ENCODE measurements around the gene MALRD1.

- TF ChIP-seq, protein P1, sequence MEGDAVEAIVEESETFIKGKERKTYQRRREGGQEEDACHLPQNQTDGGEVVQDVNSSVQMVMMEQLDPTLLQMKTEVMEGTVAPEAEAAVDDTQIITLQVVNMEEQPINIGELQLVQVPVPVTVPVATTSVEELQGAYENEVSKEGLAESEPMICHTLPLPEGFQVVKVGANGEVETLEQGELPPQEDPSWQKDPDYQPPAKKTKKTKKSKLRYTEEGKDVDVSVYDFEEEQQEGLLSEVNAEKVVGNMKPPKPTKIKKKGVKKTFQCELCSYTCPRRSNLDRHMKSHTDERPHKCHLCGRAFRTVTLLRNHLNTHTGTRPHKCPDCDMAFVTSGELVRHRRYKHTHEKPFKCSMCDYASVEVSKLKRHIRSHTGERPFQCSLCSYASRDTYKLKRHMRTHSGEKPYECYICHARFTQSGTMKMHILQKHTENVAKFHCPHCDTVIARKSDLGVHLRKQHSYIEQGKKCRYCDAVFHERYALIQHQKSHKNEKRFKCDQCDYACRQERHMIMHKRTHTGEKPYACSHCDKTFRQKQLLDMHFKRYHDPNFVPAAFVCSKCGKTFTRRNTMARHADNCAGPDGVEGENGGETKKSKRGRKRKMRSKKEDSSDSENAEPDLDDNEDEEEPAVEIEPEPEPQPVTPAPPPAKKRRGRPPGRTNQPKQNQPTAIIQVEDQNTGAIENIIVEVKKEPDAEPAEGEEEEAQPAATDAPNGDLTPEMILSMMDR (IDR thresholded peaks at IDR 0.05) = no peak
- no peak for TF ChIP-seq POLR2A (IDR thresholded peaks at IDR 0.05)
These were observed 656.6 kb downstream of the MALRD1 start for GRCh38 chr10:19705250-19705649.

Data from lower leg skin (tissue), 3 donors.